ENCODE results near the gene MPZL2. TPM values are rescaled to one million over a fixed set of nuclear protein-coding genes. Genes with fewer than 3 reads are reported as not detected.

MPZL2 gene
- total and polyA plus RNA-seq, 2 of the 13 experiments (the other 11 are each of a cell fraction or from before 2014, with no cell fraction given) = 27.9 to 53.7 TPM

GRCh38 chr11:118304568-118305248, 40.6 kb upstream of the MPZL2 start, which contains the start of gene CD3E:
Gene CD3E, plus strand, starts transcription at chr11:118304730. Its CDS starts 223 bp downstream, at chr11:118304953.
- H3K4me1 ChIP-seq (ENCODE audit: insufficient read depth, low read length) = no peaks in the 10 kb centered on the region
- H3K4me3 ChIP-seq (replicated peaks in 1 of 3; ENCODE audit: insufficient read depth in 1 of 3, low read depth in 2 of 3, low read length in 3 of 3) = no peak within 1 kb of the TSS
- H3K9me3 ChIP-seq (ENCODE audit: low read length) = no peaks in the 10 kb centered on the region
- no peak within 1 kb of the TSS for H3K9ac ChIP-seq (ENCODE audit: insufficient read depth, low read depth, low read length)
- H3K27me3 ChIP-seq (ENCODE audit: control insufficient read depth in 1 of 2, insufficient read depth in 2 of 2, low read length in 2 of 2) = peaks cover 0 to 43% of the 10 kb centered on the region in 2 experiments; a peak in 4 of 5 replicates
- POLR2A ChIA-PET = no interaction called here
- intact Hi-C loops (cut with micrococcal nuclease; ENCODE audit: unreplicated experiment) (no loop called here), in situ Hi-C loops (cut with HindIII; ENCODE audit: extremely low pct_ligation_motif_present, low pct_unique_long_range_greater_than_20kb) (no loop called here)
- H4K20me1 ChIP-seq (ENCODE audit: insufficient read depth, low read length) = no peaks in the 10 kb centered on the region
- CTCF ChIA-PET (ENCODE audit: low intra/inter-chr PET ratio, low total read pairs) = no interaction called here
- BruUV-seq (replicated peaks) = no TSS peak
- H2AFZ ChIP-seq (ENCODE audit: low read length) = no peak within 1 kb of the TSS
- no peak for ATAC-seq
- H3K36me3 ChIP-seq (replicated peaks in 1 of 2; ENCODE audit: control insufficient read depth in 1 of 2, insufficient read depth in 2 of 2, low read length in 2 of 2) = no peaks in the 10 kb centered on the region
- TF ChIP-seq KLF6 (CRISPR knock-in tag; IDR thresholded peaks at IDR 0.05) (no peak), ZNF496 (CRISPR knock-in tag; IDR thresholded peaks at IDR 0.05; ENCODE audit: insufficient replicate concordance) (no peak), IKZF4 (CRISPR knock-in tag; IDR thresholded peaks at IDR 0.05; ENCODE audit: borderline replicate concordance, low read depth, not compliant biosample characterization) (no peak)
- WGBS (ENCODE audit: low lambda C conversion rate) = 55% methylated on average over 8 of the region's 8 CpGs
- no peak for DNase-seq (ENCODE audit: low spot score)
- no peak within 1 kb of the TSS for H3K4me2 ChIP-seq (ENCODE audit: low read depth, low read length)
- no peaks in the 10 kb centered on the region for H3K79me2 ChIP-seq (ENCODE audit: insufficient read depth, low read length)
- H3K27ac ChIP-seq (ENCODE audit: extremely low read length, insufficient read depth, low read length) = no peak within 1 kb of the TSS
- FAIRE-seq = no peak

GRCh38 chr11:118304227-118304567, 40.1 kb upstream of the MPZL2 start:
- no peaks in the 10 kb centered on the region for H3K9me3 ChIP-seq (ENCODE audit: low read length)
- FAIRE-seq (no peak), ATAC-seq (no peak), DNase-seq (ENCODE audit: low spot score) (no peak)
- BruUV-seq (replicated peaks) = no TSS peak
- H3K27me3 ChIP-seq (ENCODE audit: control insufficient read depth in 1 of 2, insufficient read depth in 2 of 2, low read length in 2 of 2) = peaks cover under 1 to 43% of the 10 kb centered on the region in 2 experiments; a peak in 4 of 5 replicates
- no peak overlapping the region for H3K4me3 ChIP-seq (replicated peaks in 1 of 3; ENCODE audit: insufficient read depth in 1 of 3, low read depth in 2 of 3, low read length in 3 of 3)
- no peaks in the 10 kb centered on the region for H4K20me1 ChIP-seq (ENCODE audit: insufficient read depth, low read length)
- H3K79me2 ChIP-seq (ENCODE audit: insufficient read depth, low read length) = no peaks in the 10 kb centered on the region
- ChIA-PET POLR2A (no interaction called here), CTCF (ENCODE audit: low intra/inter-chr PET ratio, low total read pairs) (no interaction called here)
- intact Hi-C loops (cut with micrococcal nuclease; ENCODE audit: unreplicated experiment) = no loop called here
- no peaks in the 10 kb centered on the region for H3K36me3 ChIP-seq (replicated peaks in 1 of 2; ENCODE audit: control insufficient read depth in 1 of 2, insufficient read depth in 2 of 2, low read length in 2 of 2)
- H3K4me2 ChIP-seq (ENCODE audit: low read depth, low read length) = no peak overlapping the region
- no peak overlapping the region for H3K9ac ChIP-seq (ENCODE audit: insufficient read depth, low read depth, low read length)
- no peak overlapping the region for H2AFZ ChIP-seq (ENCODE audit: low read length)
- H3K27ac ChIP-seq (ENCODE audit: extremely low read length, insufficient read depth, low read length) = no peak overlapping the region
- H3K4me1 ChIP-seq (ENCODE audit: insufficient read depth, low read length) = no peaks in the 10 kb centered on the region
- 81% methylated on average over 1 of the region's 1 CpG for WGBS (ENCODE audit: low lambda C conversion rate)
- in situ Hi-C loops (cut with HindIII; ENCODE audit: extremely low pct_ligation_motif_present, low pct_unique_long_range_greater_than_20kb) = no loop called here
- TF ChIP-seq ZNF329 (CRISPR knock-in tag; IDR thresholded peaks at IDR 0.05; ENCODE audit: low read depth) = no peak
